SU-DHL-6 (cell line): ENCODE measurements around the gene PARP3.

Source experiments
- EZH2phosphoT487 ChIP-seq: fragments of 200-600 bp; sonication (generic), shearing (Covaris generic); conservative IDR thresholded peaks from 2 replicates; pipeline ENCODE4 v1.6.1; 2018; ENCODE audit warnings: mild to moderate bottlenecking, antibody characterized with exemption, low read length, moderate library complexity, mixed read lengths
- TF ChIP-seq, protein P1 (sequence below): fragments of 200-600 bp; sonication (generic); IDR thresholded peaks from one replicate; pipeline ENCODE4 v1.5.1; 2017; ENCODE audit warnings: antibody characterized with exemption, mild to moderate bottlenecking, low read length, moderate library complexity; ENCODE audit not compliant: insufficient read depth, poor library complexity, severe bottlenecking

DNA sequence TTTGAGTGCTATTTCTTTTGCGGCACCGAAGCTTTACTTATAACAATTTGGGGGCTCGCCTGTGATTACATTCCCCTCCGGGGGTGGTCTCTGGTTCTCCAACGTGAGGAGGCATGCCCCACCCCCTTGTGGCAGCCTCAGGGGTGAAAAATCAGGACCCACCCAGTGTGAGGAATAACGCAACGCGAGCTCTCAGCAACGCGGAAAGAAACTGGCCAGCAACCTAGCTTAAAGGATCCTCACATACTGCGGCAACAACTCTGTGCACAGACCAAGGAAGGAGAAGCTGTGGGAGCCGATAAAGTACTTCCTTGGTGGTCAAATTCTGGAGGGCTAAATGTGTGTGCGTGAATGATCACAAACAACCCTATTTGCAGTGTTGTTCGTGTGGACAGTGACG, 44.8 kb upstream of the PARP3 start:
- TF ChIP-seq, protein P1, sequence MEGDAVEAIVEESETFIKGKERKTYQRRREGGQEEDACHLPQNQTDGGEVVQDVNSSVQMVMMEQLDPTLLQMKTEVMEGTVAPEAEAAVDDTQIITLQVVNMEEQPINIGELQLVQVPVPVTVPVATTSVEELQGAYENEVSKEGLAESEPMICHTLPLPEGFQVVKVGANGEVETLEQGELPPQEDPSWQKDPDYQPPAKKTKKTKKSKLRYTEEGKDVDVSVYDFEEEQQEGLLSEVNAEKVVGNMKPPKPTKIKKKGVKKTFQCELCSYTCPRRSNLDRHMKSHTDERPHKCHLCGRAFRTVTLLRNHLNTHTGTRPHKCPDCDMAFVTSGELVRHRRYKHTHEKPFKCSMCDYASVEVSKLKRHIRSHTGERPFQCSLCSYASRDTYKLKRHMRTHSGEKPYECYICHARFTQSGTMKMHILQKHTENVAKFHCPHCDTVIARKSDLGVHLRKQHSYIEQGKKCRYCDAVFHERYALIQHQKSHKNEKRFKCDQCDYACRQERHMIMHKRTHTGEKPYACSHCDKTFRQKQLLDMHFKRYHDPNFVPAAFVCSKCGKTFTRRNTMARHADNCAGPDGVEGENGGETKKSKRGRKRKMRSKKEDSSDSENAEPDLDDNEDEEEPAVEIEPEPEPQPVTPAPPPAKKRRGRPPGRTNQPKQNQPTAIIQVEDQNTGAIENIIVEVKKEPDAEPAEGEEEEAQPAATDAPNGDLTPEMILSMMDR: no peak
- TF ChIP-seq EZH2phosphoT487: no peak
